ENCODE measurements around the gene LAG3. TPM values are rescaled to one million over a fixed set of nuclear protein-coding genes. Genes with fewer than 3 reads are reported as not detected.

The LAG3 gene
- total RNA-seq, 1 experiment from 2014 or later = 0.58 TPM

GRCh38 chr12:6786416-6787094, 14.2 kb downstream of the LAG3 start:
- CTCF ChIA-PET = interaction anchor here (1.0 to 1.3 kb wide), 2 partner anchors 33 to 40 kb away, joined by 4 read pairs; no protein-coding TSS in a partner anchor
- Mint-ChIP-seq H3K36me3 (ENCODE audit: insufficient read depth, unreplicated experiment) (no peaks in the 10 kb centered on the region), H3K27me3 (ENCODE audit: insufficient read depth, unreplicated experiment) (peaks cover 10% of the 10 kb centered on the region), H3K4me1 (ENCODE audit: insufficient read depth, unreplicated experiment) (no peaks in the 10 kb centered on the region), H3K4me3 (ENCODE audit: unreplicated experiment) (no peak overlapping the region), H3K9me3 (ENCODE audit: unreplicated experiment) (no peaks in the 10 kb centered on the region), H3K27ac (ENCODE audit: low read depth, unreplicated experiment) (no peak overlapping the region)
- intact Hi-C loops (cut with micrococcal nuclease) = no loop called here
- POLR2A ChIA-PET = no interaction called here
- BruUV-seq (replicated peaks) = no TSS peak
- no peak for TF ChIP-seq CTCF (IDR thresholded peaks at IDR 0.05; ENCODE audit: unreplicated experiment)
- DNase-seq (ENCODE audit: unreplicated experiment) = no peak

GRCh38 chr12:6787309-6787708, 15.0 kb downstream of the LAG3 start:
- no peak for TF ChIP-seq CTCF (IDR thresholded peaks at IDR 0.05; ENCODE audit: unreplicated experiment)
- DNase-seq (ENCODE audit: unreplicated experiment) = no peak
- H3K36me3 Mint-ChIP-seq (ENCODE audit: insufficient read depth, unreplicated experiment) = no peaks in the 10 kb centered on the region
- no peaks in the 10 kb centered on the region for H3K4me1 Mint-ChIP-seq (ENCODE audit: insufficient read depth, unreplicated experiment)
- intact Hi-C loops (cut with micrococcal nuclease) = no loop called here
- no peaks in the 10 kb centered on the region for H3K9me3 Mint-ChIP-seq (ENCODE audit: unreplicated experiment)
- H3K27me3 Mint-ChIP-seq (ENCODE audit: insufficient read depth, unreplicated experiment) = peaks cover 16% of the 10 kb centered on the region
- no peak overlapping the region for H3K27ac Mint-ChIP-seq (ENCODE audit: low read depth, unreplicated experiment)
- no peak overlapping the region for H3K4me3 Mint-ChIP-seq (ENCODE audit: unreplicated experiment)
- CTCF ChIA-PET = interaction anchor here (1.0 to 1.3 kb wide), 2 partner anchors 33 to 39 kb away, joined by 4 read pairs; no protein-coding TSS in a partner anchor
- BruUV-seq (replicated peaks) = no TSS peak
- POLR2A ChIA-PET = no interaction called here

GRCh38 chr12:6788972-6789924, 16.9 kb downstream of the LAG3 start, which contains the start of gene CD4:
Gene CD4 (plus strand): TSS chr12:6789528. CDS start chr12:6800139, 10,611 bp downstream.
- ChIA-PET CTCF (interaction anchor here (0.5 to 1.7 kb wide), 8 partner anchors 9 to 173 kb away, joined by 3 to 5 read pairs (median 5); partner anchors contain the start of gene MLF2), POLR2A (no interaction called here)
- no peak for TF ChIP-seq CTCF (IDR thresholded peaks at IDR 0.05; ENCODE audit: unreplicated experiment)
- H3K4me1 Mint-ChIP-seq (ENCODE audit: insufficient read depth, unreplicated experiment) = no peaks in the 10 kb centered on the region
- peaks cover 32% of the 10 kb centered on the region for H3K27me3 Mint-ChIP-seq (ENCODE audit: insufficient read depth, unreplicated experiment)
- no TSS peak for BruUV-seq (replicated peaks)
- no peaks in the 10 kb centered on the region for H3K9me3 Mint-ChIP-seq (ENCODE audit: unreplicated experiment)
- DNase-seq (ENCODE audit: unreplicated experiment) = no peak
- intact Hi-C loops (cut with micrococcal nuclease) = no loop called here
- no peak within 1 kb of the TSS for H3K27ac Mint-ChIP-seq (ENCODE audit: low read depth, unreplicated experiment)
- H3K4me3 Mint-ChIP-seq (ENCODE audit: unreplicated experiment) = no peak within 1 kb of the TSS
- H3K36me3 Mint-ChIP-seq (ENCODE audit: insufficient read depth, unreplicated experiment) = no peaks in the 10 kb centered on the region
